Neural cell (in vitro differentiated cells): ENCODE data around the gene TPTE.
"Not testable (repeated sequence)": the region's sequence is repeated elsewhere in the genome, so short reads cannot be mapped to it uniquely, and the experiment has no call there.

Experiments
- CTCF ChIP-seq: fragments of 450-650 bp; IDR thresholded peaks from 2 replicates; pipeline ENCODE4 v1.5.1; 2014; ENCODE audit warnings: antibody characterized with exemption, mild to moderate bottlenecking, moderate library complexity; ENCODE audit not compliant: poor library complexity, severe bottlenecking
- EP300 ChIP-seq: fragments of 450-650 bp; conservative IDR thresholded peaks from 2 replicates; pipeline ENCODE4 v1.6.1; 2014; ENCODE audit warnings: antibody characterized with exemption, mild to moderate bottlenecking, moderate library complexity; ENCODE audit not compliant: poor library complexity, severe bottlenecking
- EZH2 ChIP-seq: fragments of 200-600, 300-800 bp; shearing (Covaris generic), sonication (generic); IDR thresholded peaks from 2 replicates; pipeline ENCODE4 v1.6.1; 2014; ENCODE audit warnings: antibody characterized with exemption, low read length, borderline replicate concordance, mild to moderate bottlenecking; ENCODE audit not compliant: insufficient read depth, poor library complexity, severe bottlenecking
- MXI1 ChIP-seq: fragments of 450-650 bp; conservative IDR thresholded peaks from 2 replicates; pipeline ENCODE4 v1.6.1; 2014; ENCODE audit warnings: antibody characterized with exemption, mild to moderate bottlenecking; ENCODE audit not compliant: poor library complexity, severe bottlenecking
- REST ChIP-seq: IDR thresholded peaks from 2 replicates; pipeline ENCODE4 v1.6.1; 2012; ENCODE audit warnings: borderline replicate concordance
- TAF1 ChIP-seq: IDR thresholded peaks from 2 replicates; pipeline ENCODE4 v1.6.1; 2012; ENCODE audit warnings: low read depth

- TF ChIP-seq EZH2, MXI1, TAF1, CTCF, EP300, REST: not testable (repeated sequence)
These were observed 26.5 kb downstream of the TPTE start for GRCh38 chr21:10547868-10548267.
